ENCODE results near the gene IL27RA.

DNA sequence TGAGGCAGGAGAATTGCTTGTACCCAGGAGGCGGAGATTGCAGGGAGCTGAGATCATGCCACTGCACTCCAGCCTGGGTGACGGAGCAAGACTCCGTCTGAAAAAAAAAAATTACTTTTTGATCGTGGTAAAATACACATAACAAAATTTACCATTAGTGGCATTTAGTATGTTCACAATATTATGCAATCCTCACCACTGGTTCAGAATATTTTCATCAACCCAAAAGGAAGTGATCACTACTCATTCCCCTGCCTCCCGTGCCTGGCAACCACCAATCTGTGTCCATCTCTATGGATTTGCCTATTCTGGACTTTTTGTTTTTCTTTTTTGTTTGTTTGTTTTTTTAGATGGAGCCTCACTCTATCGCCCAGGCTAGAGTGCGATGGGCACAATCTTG lies 31.5 kb downstream of the IL27RA start:
- no peak for TF ChIP-seq SP1 (IDR thresholded peaks at IDR 0.05)
- TF ChIP-seq ZNF384 (IDR thresholded peaks at IDR 0.05) = no peak
- no peak for TF ChIP-seq L3MBTL2 (conservative IDR thresholded peaks at IDR 0.05)
- TF ChIP-seq FOXM1 (IDR thresholded peaks at IDR 0.05; ENCODE audit: borderline replicate concordance) = no peak
